ENCODE measurements around the gene YEATS4.

The YEATS4 gene

DNA sequence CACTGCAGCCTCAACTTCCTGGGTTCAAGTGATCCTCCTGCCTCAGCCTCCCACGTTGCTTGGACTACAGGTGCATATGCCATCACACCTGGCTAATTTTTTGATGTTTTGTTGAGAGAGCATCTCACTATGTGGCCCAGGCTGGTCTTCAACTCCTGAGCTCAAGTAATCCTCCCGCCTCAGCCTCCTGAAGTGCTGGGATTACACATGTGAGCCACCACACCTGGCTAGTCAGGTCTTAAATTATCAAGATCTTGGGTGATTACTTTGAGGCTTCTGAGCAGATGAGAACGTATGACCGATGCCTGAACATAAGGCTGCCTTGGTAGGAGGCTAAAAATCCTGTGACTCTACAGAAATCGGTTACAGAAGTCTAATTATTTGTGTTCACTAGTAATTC, 57.7 kb downstream of the YEATS4 start:
- H3K27ac ChIP-seq, result no peak overlapping the region
- H3K4me1 ChIP-seq, result peaks cover 0 to 11% (median 6%) of the 10 kb centered on the region in 4 donors
- no peaks in the 10 kb centered on the region for H3K27me3 ChIP-seq
- H3K36me3 ChIP-seq, result no peaks in the 10 kb centered on the region
- TF ChIP-seq, protein P1, sequence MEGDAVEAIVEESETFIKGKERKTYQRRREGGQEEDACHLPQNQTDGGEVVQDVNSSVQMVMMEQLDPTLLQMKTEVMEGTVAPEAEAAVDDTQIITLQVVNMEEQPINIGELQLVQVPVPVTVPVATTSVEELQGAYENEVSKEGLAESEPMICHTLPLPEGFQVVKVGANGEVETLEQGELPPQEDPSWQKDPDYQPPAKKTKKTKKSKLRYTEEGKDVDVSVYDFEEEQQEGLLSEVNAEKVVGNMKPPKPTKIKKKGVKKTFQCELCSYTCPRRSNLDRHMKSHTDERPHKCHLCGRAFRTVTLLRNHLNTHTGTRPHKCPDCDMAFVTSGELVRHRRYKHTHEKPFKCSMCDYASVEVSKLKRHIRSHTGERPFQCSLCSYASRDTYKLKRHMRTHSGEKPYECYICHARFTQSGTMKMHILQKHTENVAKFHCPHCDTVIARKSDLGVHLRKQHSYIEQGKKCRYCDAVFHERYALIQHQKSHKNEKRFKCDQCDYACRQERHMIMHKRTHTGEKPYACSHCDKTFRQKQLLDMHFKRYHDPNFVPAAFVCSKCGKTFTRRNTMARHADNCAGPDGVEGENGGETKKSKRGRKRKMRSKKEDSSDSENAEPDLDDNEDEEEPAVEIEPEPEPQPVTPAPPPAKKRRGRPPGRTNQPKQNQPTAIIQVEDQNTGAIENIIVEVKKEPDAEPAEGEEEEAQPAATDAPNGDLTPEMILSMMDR (IDR thresholded peaks at IDR 0.05), result no peak
- H3K9me3 ChIP-seq, result no peaks in the 10 kb centered on the region
- no peak for DNase-seq
- no peak overlapping the region for H3K4me3 ChIP-seq
- intact Hi-C loops (cut with DNase I; ENCODE audit: low total_unique reads), result loop anchor here (10.0 kb wide), 1 partner anchor 158 kb away; no protein-coding TSS in a partner anchor

DNA sequence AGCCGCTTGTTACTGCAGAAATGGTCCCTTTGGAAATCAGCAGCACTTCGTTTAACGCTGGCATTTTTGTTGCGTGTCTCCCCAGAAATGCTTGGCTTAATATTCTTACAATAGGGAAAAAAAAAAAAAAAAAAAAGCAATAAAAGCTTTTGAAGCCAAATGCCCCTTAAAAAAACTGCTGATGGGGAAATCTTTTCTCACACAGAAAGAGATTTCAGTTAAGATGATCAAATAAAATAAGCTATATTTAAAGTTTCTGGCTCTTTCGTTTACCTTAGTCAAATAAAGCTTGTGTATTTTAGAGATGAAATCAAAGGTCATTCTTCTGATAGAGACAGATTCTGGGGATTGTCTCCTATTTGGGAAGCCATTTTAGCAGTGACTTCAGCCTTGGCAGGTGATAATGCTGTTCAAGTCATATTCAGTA, 58.2 kb downstream of the YEATS4 start:
- Histone ChIP-seq H3K9me3 (no peaks in the 10 kb centered on the region), H3K27me3 (no peaks in the 10 kb centered on the region), H3K27ac (no peak overlapping the region), H3K36me3 (no peaks in the 10 kb centered on the region), H3K4me3 (no peak overlapping the region), H3K4me1 (peaks cover 0 to 11% (median 6%) of the 10 kb centered on the region in 4 donors)
- DNase-seq, result no peak
- TF ChIP-seq, protein P1 (IDR thresholded peaks at IDR 0.05), result no peak
- intact Hi-C loops (cut with DNase I; ENCODE audit: low total_unique reads), result loop anchor here (10.0 kb wide), 1 partner anchor 157 kb away; no protein-coding TSS in a partner anchor

DNA sequence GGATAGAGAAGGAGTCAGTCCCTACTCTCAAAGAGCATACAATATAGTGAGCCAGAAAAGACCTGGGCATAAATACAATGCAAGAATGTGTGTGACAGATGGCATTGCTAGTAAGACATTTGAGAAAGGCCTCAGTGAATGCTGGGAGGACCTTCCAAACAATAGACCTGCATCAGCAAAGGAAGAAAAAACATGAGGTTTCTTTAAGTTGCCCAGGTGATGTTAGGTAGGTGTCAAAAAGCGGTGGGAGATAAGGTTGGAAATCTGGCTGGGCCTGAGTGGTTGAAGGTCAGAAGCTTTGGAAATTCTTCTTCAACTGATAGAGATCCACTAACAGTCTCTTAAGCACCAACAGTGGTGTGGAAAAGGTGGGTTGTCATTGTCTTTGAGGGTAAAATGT, 60.2 kb downstream of the YEATS4 start:
- no peaks in the 10 kb centered on the region for H3K36me3 ChIP-seq
- H3K4me1 ChIP-seq, result peaks cover 0 to 11% (median 6%) of the 10 kb centered on the region in 4 donors
- no peaks in the 10 kb centered on the region for H3K9me3 ChIP-seq
- H3K27me3 ChIP-seq, result no peaks in the 10 kb centered on the region
- intact Hi-C loops (cut with DNase I; ENCODE audit: low total_unique reads), result loop anchor here (10.0 kb wide), 1 partner anchor 155 kb away; no protein-coding TSS in a partner anchor
- no peak for DNase-seq
- TF ChIP-seq, protein P1 (IDR thresholded peaks at IDR 0.05), result no peak
- no peak overlapping the region for H3K27ac ChIP-seq
- H3K4me3 ChIP-seq, result no peak overlapping the region

DNA sequence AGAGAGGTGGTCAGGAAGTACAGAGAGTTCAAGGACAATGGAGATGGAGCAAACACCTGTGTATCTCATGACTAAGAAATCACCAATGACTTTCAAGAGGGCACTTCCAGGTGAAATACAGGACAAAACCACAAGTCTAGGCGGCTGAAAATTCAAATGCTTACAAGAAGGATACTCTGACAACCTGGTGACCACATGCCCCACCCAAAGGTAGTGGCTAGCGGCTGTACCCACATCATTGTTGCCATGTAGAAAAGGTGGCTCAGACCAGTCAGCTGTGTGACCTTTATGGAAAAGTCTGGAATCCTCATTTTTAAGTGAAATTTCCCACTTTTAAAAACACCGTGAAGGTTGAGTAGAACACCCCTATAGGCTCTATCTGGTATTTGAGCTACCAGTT, 62.0 kb downstream of the YEATS4 start:
- intact Hi-C loops (cut with DNase I; ENCODE audit: low total_unique reads), result no loop called here
- TF ChIP-seq, protein P1 (IDR thresholded peaks at IDR 0.05), result no peak
- H3K9me3 ChIP-seq, result no peaks in the 10 kb centered on the region
- H3K4me3 ChIP-seq, result no peak overlapping the region
- no peak overlapping the region for H3K27ac ChIP-seq
- no peaks in the 10 kb centered on the region for H3K36me3 ChIP-seq
- peaks cover 0 to 1% (median 0%) of the 10 kb centered on the region in 4 donors for H3K4me1 ChIP-seq
- no peaks in the 10 kb centered on the region for H3K27me3 ChIP-seq
- no peak for DNase-seq

DNA sequence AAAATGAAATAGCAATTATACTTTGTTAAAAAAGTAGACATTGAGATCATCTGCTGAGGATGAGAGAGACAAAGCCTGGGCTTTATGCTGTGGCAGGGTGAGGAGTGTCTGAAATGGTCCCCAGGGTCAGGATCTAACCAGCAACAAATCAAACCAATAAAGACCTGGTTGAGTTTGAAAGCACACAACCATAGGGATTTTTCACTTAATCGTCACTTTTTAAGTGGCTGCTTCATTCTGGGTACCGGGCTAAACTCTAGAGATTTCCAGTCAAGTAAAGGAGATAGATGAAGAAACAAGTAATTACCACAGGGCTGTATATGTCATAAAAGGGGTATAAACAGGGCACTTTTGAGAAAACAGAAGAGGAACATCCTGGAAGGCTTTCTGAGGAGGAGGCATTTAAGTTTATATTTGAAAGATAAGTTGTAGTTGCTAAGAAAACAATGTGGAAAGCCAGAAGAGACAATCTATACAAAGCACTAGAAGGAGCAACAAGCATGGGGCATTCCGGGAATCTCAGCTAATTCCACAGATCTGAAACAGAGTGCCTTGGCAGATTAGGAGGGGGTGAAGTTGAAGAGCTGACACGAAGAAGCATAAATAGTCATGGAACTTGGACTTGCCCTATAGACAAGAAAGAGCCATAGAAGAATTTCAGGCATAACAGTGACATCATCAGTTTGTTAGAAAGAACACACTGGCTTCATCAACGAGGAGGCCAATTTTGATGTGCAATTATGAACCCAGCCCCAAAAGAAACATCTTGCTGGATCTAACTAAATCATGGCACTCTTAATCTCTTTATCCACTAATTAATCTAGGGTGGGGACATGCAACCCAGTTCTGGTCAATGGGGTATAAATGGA, 63.7 kb downstream of the YEATS4 start:
- Histone ChIP-seq H3K4me3 (no peak overlapping the region), H3K27me3 (no peaks in the 10 kb centered on the region), H3K36me3 (no peaks in the 10 kb centered on the region), H3K4me1 (peaks cover 0 to under 1% (median 0%) of the 10 kb centered on the region in 4 donors), H3K27ac (no peak overlapping the region), H3K9me3 (no peaks in the 10 kb centered on the region)
- no peak for DNase-seq
- intact Hi-C loops (cut with DNase I; ENCODE audit: low total_unique reads), result no loop called here
- TF ChIP-seq, protein P1 (IDR thresholded peaks at IDR 0.05), result no peak

Measured in tibial artery (tissue), 4 donors.